Ishikawa (cell line): ENCODE data around the gene TMCO5A.

Experiments
- CEBPB ChIP-seq: IDR thresholded peaks from 2 replicates; pipeline ENCODE4 v1.6.1; 2012
- CREB1 ChIP-seq: IDR thresholded peaks from 2 replicates; pipeline ENCODE4 v1.6.1; 2012; ENCODE audit warnings: low read depth
- EGR1 ChIP-seq: IDR thresholded peaks from 2 replicates; pipeline ENCODE4 v1.6.1; 2012
- EP300 ChIP-seq: IDR thresholded peaks from 2 replicates; pipeline ENCODE4 v1.6.1; 2012; ENCODE audit warnings: borderline replicate concordance
- FOXM1 ChIP-seq: IDR thresholded peaks from 2 replicates; pipeline ENCODE4 v1.6.1; 2012; ENCODE audit warnings: low read depth, borderline replicate concordance
- MAX ChIP-seq: IDR thresholded peaks from 2 replicates; pipeline ENCODE4 v1.6.1; 2012
- NFIC ChIP-seq: IDR thresholded peaks from 2 replicates; pipeline ENCODE4 v1.6.1; 2012
- RAD21 ChIP-seq: IDR thresholded peaks from 2 replicates; pipeline ENCODE4 v1.6.1; 2012; ENCODE audit warnings: low read depth
- REST ChIP-seq: IDR thresholded peaks from 2 replicates; pipeline ENCODE4 v1.6.1; 2012; ENCODE audit warnings: low read depth, mild to moderate bottlenecking
- TAF1 ChIP-seq: IDR thresholded peaks from 2 replicates; pipeline ENCODE4 v1.6.1; 2012; ENCODE audit warnings: low read depth, mild to moderate bottlenecking
- TEAD4 ChIP-seq: IDR thresholded peaks from 2 replicates; pipeline ENCODE4 v1.6.1; 2012
- USF1 ChIP-seq: IDR thresholded peaks from 2 replicates; pipeline ENCODE4 v1.6.1; 2012
- YY1 ChIP-seq: IDR thresholded peaks from 2 replicates; pipeline ENCODE4 v1.6.1; 2012; ENCODE audit warnings: low read depth
- ZBTB7A ChIP-seq: IDR thresholded peaks from 2 replicates; pipeline ENCODE4 v1.6.1; 2012; ENCODE audit warnings: low read depth

DNA sequence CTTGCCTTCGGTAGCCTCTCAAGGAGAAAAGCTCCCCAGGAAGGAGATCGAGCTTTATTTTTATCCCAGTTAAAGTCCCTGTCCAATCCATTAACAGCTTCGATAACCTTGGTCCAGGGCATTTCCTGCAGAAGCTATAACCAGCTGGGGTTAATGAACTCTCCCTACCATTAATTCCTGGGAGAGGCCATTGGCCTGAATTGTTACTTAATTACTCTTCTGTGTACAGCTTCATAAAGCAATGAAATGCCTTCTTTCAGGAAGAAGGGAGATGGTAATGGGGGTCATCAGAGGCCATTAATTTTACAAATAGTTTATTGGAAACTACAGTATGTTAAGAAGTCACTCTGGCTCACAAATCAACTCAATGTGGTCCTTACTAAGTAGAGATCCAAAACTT lies 1.9 kb upstream of the TMCO5A start:
- no peak for TF ChIP-seq NFIC
- no peak for TF ChIP-seq USF1
- TF ChIP-seq YY1 = no peak
- TF ChIP-seq CREB1 = no peak
- TF ChIP-seq TAF1 = no peak
- TF ChIP-seq EP300 = no peak
- TF ChIP-seq RAD21 = no peak
- no peak for TF ChIP-seq MAX
- no peak for TF ChIP-seq EGR1
- no peak for TF ChIP-seq REST
- TF ChIP-seq CEBPB = no peak
- no peak for TF ChIP-seq ZBTB7A
- no peak for TF ChIP-seq FOXM1
- no peak for TF ChIP-seq TEAD4
